ENCODE results near the gene GNG14. TPM values are rescaled to one million over a fixed set of nuclear protein-coding genes. Genes with fewer than 3 reads are reported as not detected.

Gene GNG14
- total RNA-seq, 1 experiment from 2014 or later: not detected

DNA sequence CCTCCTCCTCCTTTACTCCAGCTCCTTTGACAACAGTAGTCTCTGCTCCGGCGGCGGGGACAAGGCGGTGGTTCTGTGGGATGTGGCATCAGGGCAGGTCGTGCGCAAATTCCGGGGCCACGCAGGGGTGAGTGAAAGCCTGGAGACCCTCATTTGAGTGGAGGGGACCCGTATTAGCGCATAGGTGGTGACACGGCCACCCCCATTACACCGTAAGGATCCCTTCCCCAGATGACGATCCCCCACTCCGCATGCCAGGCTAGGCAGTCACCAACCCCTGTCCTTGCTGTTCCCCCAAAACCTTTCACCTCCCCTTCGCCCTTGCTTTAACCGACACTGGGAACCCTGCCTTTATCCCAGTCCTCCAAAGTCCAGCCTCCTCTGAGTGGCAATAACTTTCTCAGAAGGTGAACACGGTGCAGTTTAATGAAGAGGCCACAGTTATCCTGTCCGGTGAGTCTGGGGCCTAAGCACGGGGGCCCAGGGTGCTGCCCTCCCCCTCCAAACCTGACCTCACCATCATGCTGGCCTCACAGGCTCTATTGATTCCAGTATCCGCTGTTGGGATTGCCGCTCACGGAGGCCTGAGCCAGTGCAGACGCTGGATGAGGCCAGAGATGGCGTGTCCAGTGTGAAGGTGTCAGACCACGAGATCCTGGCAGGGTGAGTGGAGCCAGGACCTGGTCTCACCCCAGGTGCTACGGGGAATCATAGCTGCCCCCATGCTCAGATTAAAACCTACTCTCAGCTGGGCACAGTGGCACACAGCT, 17.5 kb upstream of the GNG14 start:
- DNase-seq: no peak
- Mint-ChIP-seq H3K4me3 (ENCODE audit: low read depth, unreplicated experiment) (peak overlapping the region; percentile 88), H3K36me3 (ENCODE audit: insufficient read depth, unreplicated experiment) (peaks cover 66% of the 10 kb centered on the region), H3K27ac (ENCODE audit: unreplicated experiment) (peak overlapping the region; percentile 95), H3K27me3 (ENCODE audit: unreplicated experiment) (no peaks in the 10 kb centered on the region), H3K4me1 (ENCODE audit: low read depth, unreplicated experiment) (peaks cover 8% of the 10 kb centered on the region), H3K9me3 (ENCODE audit: low read depth, unreplicated experiment) (no peaks in the 10 kb centered on the region)
- CTCF ChIA-PET: interaction anchor here (0.6 kb wide), 1 partner anchor 521 kb away, joined by 6 read pairs; no protein-coding TSS in a partner anchor
- BruUV-seq (replicated peaks): no TSS peak
- TF ChIP-seq, protein P1, sequence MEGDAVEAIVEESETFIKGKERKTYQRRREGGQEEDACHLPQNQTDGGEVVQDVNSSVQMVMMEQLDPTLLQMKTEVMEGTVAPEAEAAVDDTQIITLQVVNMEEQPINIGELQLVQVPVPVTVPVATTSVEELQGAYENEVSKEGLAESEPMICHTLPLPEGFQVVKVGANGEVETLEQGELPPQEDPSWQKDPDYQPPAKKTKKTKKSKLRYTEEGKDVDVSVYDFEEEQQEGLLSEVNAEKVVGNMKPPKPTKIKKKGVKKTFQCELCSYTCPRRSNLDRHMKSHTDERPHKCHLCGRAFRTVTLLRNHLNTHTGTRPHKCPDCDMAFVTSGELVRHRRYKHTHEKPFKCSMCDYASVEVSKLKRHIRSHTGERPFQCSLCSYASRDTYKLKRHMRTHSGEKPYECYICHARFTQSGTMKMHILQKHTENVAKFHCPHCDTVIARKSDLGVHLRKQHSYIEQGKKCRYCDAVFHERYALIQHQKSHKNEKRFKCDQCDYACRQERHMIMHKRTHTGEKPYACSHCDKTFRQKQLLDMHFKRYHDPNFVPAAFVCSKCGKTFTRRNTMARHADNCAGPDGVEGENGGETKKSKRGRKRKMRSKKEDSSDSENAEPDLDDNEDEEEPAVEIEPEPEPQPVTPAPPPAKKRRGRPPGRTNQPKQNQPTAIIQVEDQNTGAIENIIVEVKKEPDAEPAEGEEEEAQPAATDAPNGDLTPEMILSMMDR (IDR thresholded peaks at IDR 0.05; ENCODE audit: unreplicated experiment): no peak
- intact Hi-C loops (cut with micrococcal nuclease; ENCODE audit: unreplicated experiment): loop anchor here (5.0 kb wide), 1 partner anchor 173 kb away; no protein-coding TSS in a partner anchor

DNA sequence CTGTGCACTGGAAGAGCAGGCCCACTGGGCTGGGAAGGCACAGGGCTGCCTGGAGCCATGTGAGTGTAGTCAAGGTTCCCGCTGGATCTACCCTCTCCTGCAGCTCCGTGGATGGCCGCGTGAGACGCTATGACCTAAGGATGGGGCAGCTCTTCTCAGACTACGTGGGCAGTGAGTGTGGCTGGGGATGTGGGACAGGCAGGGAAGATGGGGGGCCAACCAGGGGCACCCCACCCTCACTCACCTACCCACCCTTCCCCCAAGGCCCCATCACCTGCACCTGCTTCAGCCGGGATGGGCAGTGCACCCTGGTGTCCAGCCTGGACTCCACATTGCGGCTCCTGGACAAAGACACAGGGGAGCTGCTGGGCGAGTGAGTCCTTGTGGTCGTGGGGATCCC, 15.1 kb upstream of the GNG14 start:
- TF ChIP-seq, protein P1 (IDR thresholded peaks at IDR 0.05; ENCODE audit: unreplicated experiment): no peak
- peaks cover 8% of the 10 kb centered on the region for H3K4me1 Mint-ChIP-seq (ENCODE audit: low read depth, unreplicated experiment)
- intact Hi-C loops (cut with micrococcal nuclease; ENCODE audit: unreplicated experiment): loop anchor here (5.0 kb wide), 1 partner anchor 175 kb away; no protein-coding TSS in a partner anchor
- peaks cover 63% of the 10 kb centered on the region for H3K36me3 Mint-ChIP-seq (ENCODE audit: insufficient read depth, unreplicated experiment)
- no peaks in the 10 kb centered on the region for H3K27me3 Mint-ChIP-seq (ENCODE audit: unreplicated experiment)
- CTCF ChIA-PET: interaction anchor here (0.5 to 1.0 kb wide), 2 partner anchors 9 to 196 kb away, joined by 3 read pairs; partner anchors contain the start of gene DHPS
- H3K27ac Mint-ChIP-seq (ENCODE audit: unreplicated experiment): no peak overlapping the region
- H3K4me3 Mint-ChIP-seq (ENCODE audit: low read depth, unreplicated experiment): no peak overlapping the region
- no peak for DNase-seq
- BruUV-seq (replicated peaks): no TSS peak
- no peaks in the 10 kb centered on the region for H3K9me3 Mint-ChIP-seq (ENCODE audit: low read depth, unreplicated experiment)

DNA sequence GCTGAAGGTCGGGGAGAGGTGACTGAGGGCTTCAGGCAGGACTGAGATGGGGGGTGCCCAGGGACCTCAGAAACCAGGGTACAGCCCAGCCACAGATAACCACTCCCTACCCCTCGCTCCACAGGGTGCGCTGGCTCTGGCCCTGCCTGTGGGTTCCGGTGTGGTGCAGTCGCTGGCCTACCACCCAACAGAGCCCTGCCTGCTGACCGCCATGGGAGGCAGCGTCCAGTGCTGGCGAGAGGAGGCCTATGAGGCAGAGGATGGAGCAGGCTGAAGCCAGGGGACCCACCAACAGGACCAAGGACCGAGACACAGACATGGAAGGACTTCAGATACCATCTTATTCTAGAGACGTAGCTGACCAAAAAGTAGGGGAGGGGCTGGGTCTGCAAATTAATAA, 12.4 kb upstream of the GNG14 start:
- no peak overlapping the region for H3K27ac Mint-ChIP-seq (ENCODE audit: unreplicated experiment)
- H3K27me3 Mint-ChIP-seq (ENCODE audit: unreplicated experiment): no peaks in the 10 kb centered on the region
- intact Hi-C loops (cut with micrococcal nuclease; ENCODE audit: unreplicated experiment): no loop called here
- BruUV-seq (replicated peaks): no TSS peak
- H3K4me3 Mint-ChIP-seq (ENCODE audit: low read depth, unreplicated experiment): no peak overlapping the region
- H3K36me3 Mint-ChIP-seq (ENCODE audit: insufficient read depth, unreplicated experiment): peaks cover 49% of the 10 kb centered on the region
- CTCF ChIA-PET: no interaction called here
- DNase-seq: no peak
- TF ChIP-seq, protein P1 (IDR thresholded peaks at IDR 0.05; ENCODE audit: unreplicated experiment): no peak
- H3K4me1 Mint-ChIP-seq (ENCODE audit: low read depth, unreplicated experiment): peaks cover 8% of the 10 kb centered on the region
- no peaks in the 10 kb centered on the region for H3K9me3 Mint-ChIP-seq (ENCODE audit: low read depth, unreplicated experiment)

DNA sequence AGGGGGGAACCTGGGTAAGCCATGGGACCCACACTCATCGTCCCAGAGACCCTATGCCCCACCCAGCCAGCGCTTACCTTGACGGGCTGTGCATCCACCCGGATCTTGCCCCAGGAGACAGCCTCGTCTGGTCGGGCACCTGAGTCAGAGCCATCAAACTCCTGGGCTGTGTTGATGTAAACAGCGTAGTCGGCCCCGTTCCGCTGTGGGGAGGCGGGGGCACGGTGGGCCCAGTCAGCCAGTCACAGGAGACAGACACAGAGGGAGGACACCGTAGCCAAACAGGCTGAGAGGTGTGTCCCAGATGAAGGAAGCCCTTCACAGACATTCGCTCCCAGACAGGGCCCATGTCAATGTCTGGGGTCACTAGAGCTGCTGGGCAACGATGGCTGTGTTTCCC, 11.9 kb upstream of the GNG14 start:
- CTCF ChIA-PET: no interaction called here
- TF ChIP-seq, protein P1 (IDR thresholded peaks at IDR 0.05; ENCODE audit: unreplicated experiment): no peak
- no peak overlapping the region for H3K27ac Mint-ChIP-seq (ENCODE audit: unreplicated experiment)
- H3K27me3 Mint-ChIP-seq (ENCODE audit: unreplicated experiment): no peaks in the 10 kb centered on the region
- no TSS peak for BruUV-seq (replicated peaks)
- H3K4me1 Mint-ChIP-seq (ENCODE audit: low read depth, unreplicated experiment): peaks cover 12% of the 10 kb centered on the region
- no peaks in the 10 kb centered on the region for H3K9me3 Mint-ChIP-seq (ENCODE audit: low read depth, unreplicated experiment)
- peaks cover 47% of the 10 kb centered on the region for H3K36me3 Mint-ChIP-seq (ENCODE audit: insufficient read depth, unreplicated experiment)
- intact Hi-C loops (cut with micrococcal nuclease; ENCODE audit: unreplicated experiment): no loop called here
- DNase-seq: no peak
- no peak overlapping the region for H3K4me3 Mint-ChIP-seq (ENCODE audit: low read depth, unreplicated experiment)
